HepG2 (cell line): ENCODE measurements around the gene SIX3. TPM values are rescaled to one million over a fixed set of nuclear protein-coding genes. Genes with fewer than 3 reads are reported as not detected.
A peak's percentile ranks its signal among the peaks of the same experiment; 100 is the strongest.

Source experiments
- ADNP ChIP-seq: sonication (generic); formaldehyde crosslinking; IDR thresholded peaks from 2 replicates; pipeline ENCODE4 v1.4.0; 2020; ENCODE audit warnings: missing genetic modification reagents
- AHR ChIP-seq: IDR thresholded peaks from 2 replicates; pipeline ENCODE4 v1.6.1; 2018; ENCODE audit warnings: missing genetic modification reagents, missing compliant biosample characterization
- IRF2 ChIP-seq: IDR thresholded peaks from 2 replicates; pipeline ENCODE4 v1.6.1; 2018; ENCODE audit warnings: missing genetic modification reagents, missing compliant biosample characterization
- MYC ChIP-seq: sonication (generic); formaldehyde crosslinking; IDR thresholded peaks from 2 replicates; pipeline ENCODE4 v1.9.0; 2021; ENCODE audit warnings: missing genetic modification reagents, borderline replicate concordance
- NKX3-1 ChIP-seq: sonication (generic); formaldehyde crosslinking; IDR thresholded peaks from 2 replicates; pipeline ENCODE4 v1.5.0; 2020; ENCODE audit warnings: missing genetic modification reagents
- PCBP2 ChIP-seq: fragments of 200-400 bp; formaldehyde crosslinking; optimal IDR thresholded peaks from 2 replicates; pipeline ENCODE3; 2018; ENCODE audit warnings: low read length, low read depth; ENCODE audit not compliant: poor library complexity, severe bottlenecking
- POGZ ChIP-seq: sonication (generic); formaldehyde crosslinking; IDR thresholded peaks from 2 replicates; pipeline ENCODE4 v1.4.0; 2020; ENCODE audit warnings: mild to moderate bottlenecking, missing genetic modification reagents
- THYN1 ChIP-seq: sonication (generic); formaldehyde crosslinking; IDR thresholded peaks from 2 replicates; pipeline ENCODE4 v1.8.1; 2023; ENCODE audit warnings: low read depth, mild to moderate bottlenecking, moderate library complexity, missing genetic modification reagents, borderline replicate concordance
- U2AF1 ChIP-seq: fragments of 200-400 bp; formaldehyde crosslinking; optimal IDR thresholded peaks from 2 replicates; pipeline ENCODE3; 2017; ENCODE audit warnings: mild to moderate bottlenecking, low read depth, low read length
- U2AF2 ChIP-seq: fragments of 200-400 bp; formaldehyde crosslinking; IDR thresholded peaks from 2 replicates; pipeline ENCODE4 v1.6.1; 2017; ENCODE audit warnings: low read depth, mild to moderate bottlenecking, low read length
- ZBTB8A ChIP-seq: sonication (generic); formaldehyde crosslinking; IDR thresholded peaks from 2 replicates; pipeline ENCODE4 v1.4.0; 2020; ENCODE audit warnings: mild to moderate bottlenecking, low read depth, missing genetic modification reagents, borderline replicate concordance
- ZNF121 ChIP-seq: sonication (generic); formaldehyde crosslinking; IDR thresholded peaks from 2 replicates; pipeline ENCODE4 v1.5.0; 2020; ENCODE audit warnings: mild to moderate bottlenecking, missing genetic modification reagents
- ZNF607 ChIP-seq: sonication (generic); formaldehyde crosslinking; IDR thresholded peaks from 2 replicates; pipeline ENCODE4 v1.5.1; 2020; ENCODE audit warnings: missing genetic modification reagents, mild to moderate bottlenecking, borderline replicate concordance
- polyA plus RNA-seq, 8 experiments: library from polyadenylated mRNA; depleted of rRNA in 3 of 8; stranded (reverse) in 7 of 8; unstranded in 1 of 8; fragments of >200 nt; fragmentation: Illumina TruSeq in 4 of 8; extraction: Trizol in 4 of 8; gene quantifications; 2 replicates each; pipeline versions ENCODE4 v1.2.1 to v1.2.3, GENCODE V29; 2011 to 2016; ENCODE audit warnings: low read depth in 4 of 8, missing spikeins in 1 of 8, mixed read lengths in 1 of 8; ENCODE audit not compliant: insufficient read depth in 1 of 8
- total RNA-seq, 5 experiments: library from RNA; depleted of rRNA; stranded (reverse); fragments of >200 nt; fragmentation: Illumina TruSeq; extraction: Trizol; gene quantifications; 2 replicates each; pipeline ENCODE4 v1.2.3, GENCODE V29; 2016; ENCODE audit warnings: low read depth in 1 of 5
- TF ChIP-seq, protein P1 (sequence below): IDR thresholded peaks from 2 replicates; pipeline ENCODE4 v1.6.1; 2016; ENCODE audit warnings: mild to moderate bottlenecking
- TF ChIP-seq, protein P2 (sequence below): sonication (generic); formaldehyde crosslinking; IDR thresholded peaks from 2 replicates; pipeline ENCODE4 v1.8.1; 2022; ENCODE audit warnings: mild to moderate bottlenecking, missing genetic modification reagents
- TF ChIP-seq, protein P3 (sequence below): IDR thresholded peaks from 2 replicates; pipeline ENCODE4 v1.6.1; 2016
- TF ChIP-seq, protein P4 (sequence below): sonication (generic); formaldehyde crosslinking; IDR thresholded peaks from 2 replicates; pipeline ENCODE4 v1.4.0; 2020; ENCODE audit warnings: missing genetic modification reagents
- TF ChIP-seq, protein P5 (sequence below): sonication (generic); formaldehyde crosslinking; IDR thresholded peaks from 2 replicates; pipeline ENCODE4 v1.8.1; 2023; ENCODE audit warnings: missing genetic modification reagents, inconsistent platforms, borderline replicate concordance

Gene SIX3
- total and polyA plus RNA-seq, 2 of the 13 experiments (the other 11 are each of a cell fraction or from before 2014, with no cell fraction given), result not detected

- TF ChIP-seq, protein P1, sequence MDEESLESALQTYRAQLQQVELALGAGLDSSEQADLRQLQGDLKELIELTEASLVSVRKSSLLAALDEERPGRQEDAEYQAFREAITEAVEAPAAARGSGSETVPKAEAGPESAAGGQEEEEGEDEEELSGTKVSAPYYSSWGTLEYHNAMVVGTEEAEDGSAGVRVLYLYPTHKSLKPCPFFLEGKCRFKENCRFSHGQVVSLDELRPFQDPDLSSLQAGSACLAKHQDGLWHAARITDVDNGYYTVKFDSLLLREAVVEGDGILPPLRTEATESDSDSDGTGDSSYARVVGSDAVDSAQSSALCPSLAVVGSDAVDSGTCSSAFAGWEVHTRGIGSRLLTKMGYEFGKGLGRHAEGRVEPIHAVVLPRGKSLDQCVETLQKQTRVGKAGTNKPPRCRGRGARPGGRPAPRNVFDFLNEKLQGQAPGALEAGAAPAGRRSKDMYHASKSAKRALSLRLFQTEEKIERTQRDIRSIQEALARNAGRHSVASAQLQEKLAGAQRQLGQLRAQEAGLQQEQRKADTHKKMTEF (CRISPR knock-in tag), result 0 out of 2 replicates have a peak, but pooled peaks have one; percentile 40
- TF ChIP-seq PCBP2 (no peak), U2AF1 (no peak), THYN1 (CRISPR knock-in tag) (0 out of 2 replicates have a peak, but pooled peaks have one; percentile 46), ZBTB8A (CRISPR knock-in tag) (no peak), MYC (CRISPR knock-in tag) (peak; percentile 91), ZNF607 (CRISPR knock-in tag) (no peak), ADNP (CRISPR knock-in tag) (no peak), ZNF121 (CRISPR knock-in tag) (no peak), POGZ (CRISPR knock-in tag) (peak; percentile 59; the same call in 1 of the 2 replicates), AHR (no peak), U2AF2 (no peak), IRF2 (CRISPR knock-in tag) (peak; percentile 61), NKX3-1 (no peak)
- TF ChIP-seq, protein P2, sequence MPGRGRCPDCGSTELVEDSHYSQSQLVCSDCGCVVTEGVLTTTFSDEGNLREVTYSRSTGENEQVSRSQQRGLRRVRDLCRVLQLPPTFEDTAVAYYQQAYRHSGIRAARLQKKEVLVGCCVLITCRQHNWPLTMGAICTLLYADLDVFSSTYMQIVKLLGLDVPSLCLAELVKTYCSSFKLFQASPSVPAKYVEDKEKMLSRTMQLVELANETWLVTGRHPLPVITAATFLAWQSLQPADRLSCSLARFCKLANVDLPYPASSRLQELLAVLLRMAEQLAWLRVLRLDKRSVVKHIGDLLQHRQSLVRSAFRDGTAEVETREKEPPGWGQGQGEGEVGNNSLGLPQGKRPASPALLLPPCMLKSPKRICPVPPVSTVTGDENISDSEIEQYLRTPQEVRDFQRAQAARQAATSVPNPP (CRISPR knock-in tag), result 0 out of 2 replicates have a peak, but pooled peaks have one; percentile 64
- TF ChIP-seq, protein P3, sequence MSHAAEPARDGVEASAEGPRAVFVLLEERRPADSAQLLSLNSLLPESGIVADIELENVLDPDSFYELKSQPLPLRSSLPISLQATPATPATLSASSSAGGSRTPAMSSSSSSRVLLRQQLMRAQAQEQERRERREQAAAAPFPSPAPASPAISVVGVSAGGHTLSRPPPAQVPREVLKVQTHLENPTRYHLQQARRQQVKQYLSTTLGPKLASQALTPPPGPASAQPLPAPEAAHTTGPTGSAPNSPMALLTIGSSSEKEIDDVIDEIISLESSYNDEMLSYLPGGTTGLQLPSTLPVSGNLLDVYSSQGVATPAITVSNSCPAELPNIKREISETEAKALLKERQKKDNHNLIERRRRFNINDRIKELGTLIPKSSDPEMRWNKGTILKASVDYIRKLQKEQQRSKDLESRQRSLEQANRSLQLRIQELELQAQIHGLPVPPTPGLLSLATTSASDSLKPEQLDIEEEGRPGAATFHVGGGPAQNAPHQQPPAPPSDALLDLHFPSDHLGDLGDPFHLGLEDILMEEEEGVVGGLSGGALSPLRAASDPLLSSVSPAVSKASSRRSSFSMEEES (CRISPR knock-in tag), result peak; percentile 37; the same call in 1 of the 2 replicates
- TF ChIP-seq, protein P4, sequence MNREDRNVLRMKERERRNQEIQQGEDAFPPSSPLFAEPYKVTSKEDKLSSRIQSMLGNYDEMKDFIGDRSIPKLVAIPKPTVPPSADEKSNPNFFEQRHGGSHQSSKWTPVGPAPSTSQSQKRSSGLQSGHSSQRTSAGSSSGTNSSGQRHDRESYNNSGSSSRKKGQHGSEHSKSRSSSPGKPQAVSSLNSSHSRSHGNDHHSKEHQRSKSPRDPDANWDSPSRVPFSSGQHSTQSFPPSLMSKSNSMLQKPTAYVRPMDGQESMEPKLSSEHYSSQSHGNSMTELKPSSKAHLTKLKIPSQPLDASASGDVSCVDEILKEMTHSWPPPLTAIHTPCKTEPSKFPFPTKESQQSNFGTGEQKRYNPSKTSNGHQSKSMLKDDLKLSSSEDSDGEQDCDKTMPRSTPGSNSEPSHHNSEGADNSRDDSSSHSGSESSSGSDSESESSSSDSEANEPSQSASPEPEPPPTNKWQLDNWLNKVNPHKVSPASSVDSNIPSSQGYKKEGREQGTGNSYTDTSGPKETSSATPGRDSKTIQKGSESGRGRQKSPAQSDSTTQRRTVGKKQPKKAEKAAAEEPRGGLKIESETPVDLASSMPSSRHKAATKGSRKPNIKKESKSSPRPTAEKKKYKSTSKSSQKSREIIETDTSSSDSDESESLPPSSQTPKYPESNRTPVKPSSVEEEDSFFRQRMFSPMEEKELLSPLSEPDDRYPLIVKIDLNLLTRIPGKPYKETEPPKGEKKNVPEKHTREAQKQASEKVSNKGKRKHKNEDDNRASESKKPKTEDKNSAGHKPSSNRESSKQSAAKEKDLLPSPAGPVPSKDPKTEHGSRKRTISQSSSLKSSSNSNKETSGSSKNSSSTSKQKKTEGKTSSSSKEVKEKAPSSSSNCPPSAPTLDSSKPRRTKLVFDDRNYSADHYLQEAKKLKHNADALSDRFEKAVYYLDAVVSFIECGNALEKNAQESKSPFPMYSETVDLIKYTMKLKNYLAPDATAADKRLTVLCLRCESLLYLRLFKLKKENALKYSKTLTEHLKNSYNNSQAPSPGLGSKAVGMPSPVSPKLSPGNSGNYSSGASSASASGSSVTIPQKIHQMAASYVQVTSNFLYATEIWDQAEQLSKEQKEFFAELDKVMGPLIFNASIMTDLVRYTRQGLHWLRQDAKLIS (CRISPR knock-in tag), result no peak
- TF ChIP-seq, protein P5, sequence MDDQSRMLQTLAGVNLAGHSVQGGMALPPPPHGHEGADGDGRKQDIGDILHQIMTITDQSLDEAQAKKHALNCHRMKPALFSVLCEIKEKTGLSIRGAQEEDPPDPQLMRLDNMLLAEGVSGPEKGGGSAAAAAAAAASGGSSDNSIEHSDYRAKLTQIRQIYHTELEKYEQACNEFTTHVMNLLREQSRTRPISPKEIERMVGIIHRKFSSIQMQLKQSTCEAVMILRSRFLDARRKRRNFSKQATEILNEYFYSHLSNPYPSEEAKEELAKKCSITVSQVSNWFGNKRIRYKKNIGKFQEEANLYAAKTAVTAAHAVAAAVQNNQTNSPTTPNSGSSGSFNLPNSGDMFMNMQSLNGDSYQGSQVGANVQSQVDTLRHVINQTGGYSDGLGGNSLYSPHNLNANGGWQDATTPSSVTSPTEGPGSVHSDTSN (CRISPR knock-in tag), result no peak
These were observed 14.3 kb downstream of the SIX3 start (continued) for GRCh38 chr2:44955593-44956392.
